ENCODE measurements around the gene TUBA3C.

TUBA3C gene

GRCh38 chr13:19161308-19161707 lies 20.3 kb downstream of the TUBA3C start:
- no peak for DNase-seq (ENCODE audit: low spot score)

GRCh38 chr13:19159761-19160420 lies 21.7 kb downstream of the TUBA3C start:
- DNase-seq (ENCODE audit: low spot score) = no peak

GRCh38 chr13:19159181-19159580 lies 22.4 kb downstream of the TUBA3C start:
- DNase-seq (ENCODE audit: low spot score) = no peak

GRCh38 chr13:19158526-19159174 lies 23.0 kb downstream of the TUBA3C start:
- no peak for DNase-seq (ENCODE audit: low spot score)

GRCh38 chr13:19158006-19158405 lies 23.6 kb downstream of the TUBA3C start:
- DNase-seq (ENCODE audit: low spot score) = no peak

- DNase-seq (ENCODE audit: low spot score) = no peak
These were observed 24.2 kb downstream of the TUBA3C start for GRCh38 chr13:19157461-19157860.

- DNase-seq (ENCODE audit: low spot score) = no peak
These were observed 25.4 kb downstream of the TUBA3C start for GRCh38 chr13:19156013-19156825.

GRCh38 chr13:19155321-19155861 lies 26.2 kb downstream of the TUBA3C start:
- no peak for DNase-seq (ENCODE audit: low spot score)

GRCh38 chr13:19154843-19155242 lies 26.8 kb downstream of the TUBA3C start:
- no peak for DNase-seq (ENCODE audit: low spot score)

GRCh38 chr13:19153782-19154450 lies 27.7 kb downstream of the TUBA3C start:
- DNase-seq (ENCODE audit: low spot score) = no peak

GRCh38 chr13:19152403-19152802 lies 29.2 kb downstream of the TUBA3C start:
- DNase-seq (ENCODE audit: low spot score) = no peak

- no peak for DNase-seq (ENCODE audit: low spot score)
These were observed 29.9 kb downstream of the TUBA3C start for GRCh38 chr13:19151581-19152263.

GRCh38 chr13:19150712-19151228 lies 30.9 kb downstream of the TUBA3C start:
- DNase-seq (ENCODE audit: low spot score) = no peak

GRCh38 chr13:19150226-19150625 lies 31.4 kb downstream of the TUBA3C start:
- DNase-seq (ENCODE audit: low spot score) = no peak

GRCh38 chr13:19148561-19148960 lies 33.1 kb downstream of the TUBA3C start:
- no peak for DNase-seq (ENCODE audit: low spot score)

Data from hepatic stellate cell (primary cell).